A549 treated with AZD9567 at 1 μM for 4 hours (cell line): ENCODE data around the gene HCLS1. TPM values are rescaled to one million over a fixed set of nuclear protein-coding genes. Genes with fewer than 3 reads are reported as not detected.

ENCODE experiments used
- total RNA-seq: library from RNA; stranded (reverse); fragments of 200-300 nt; extraction: Qiagen RNA extraction; gene quantifications from 5 replicates; pipeline ENCODE4 v1.2.3, GENCODE V29; 2022; ENCODE audit not compliant: insufficient read depth

HCLS1 gene, protein sequence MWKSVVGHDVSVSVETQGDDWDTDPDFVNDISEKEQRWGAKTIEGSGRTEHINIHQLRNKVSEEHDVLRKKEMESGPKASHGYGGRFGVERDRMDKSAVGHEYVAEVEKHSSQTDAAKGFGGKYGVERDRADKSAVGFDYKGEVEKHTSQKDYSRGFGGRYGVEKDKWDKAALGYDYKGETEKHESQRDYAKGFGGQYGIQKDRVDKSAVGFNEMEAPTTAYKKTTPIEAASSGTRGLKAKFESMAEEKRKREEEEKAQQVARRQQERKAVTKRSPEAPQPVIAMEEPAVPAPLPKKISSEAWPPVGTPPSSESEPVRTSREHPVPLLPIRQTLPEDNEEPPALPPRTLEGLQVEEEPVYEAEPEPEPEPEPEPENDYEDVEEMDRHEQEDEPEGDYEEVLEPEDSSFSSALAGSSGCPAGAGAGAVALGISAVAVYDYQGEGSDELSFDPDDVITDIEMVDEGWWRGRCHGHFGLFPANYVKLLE
- total RNA-seq = 0.14 to 0.19 TPM (median 0.19 TPM) in 3 of 5 replicates, not detected in the others

DNA sequence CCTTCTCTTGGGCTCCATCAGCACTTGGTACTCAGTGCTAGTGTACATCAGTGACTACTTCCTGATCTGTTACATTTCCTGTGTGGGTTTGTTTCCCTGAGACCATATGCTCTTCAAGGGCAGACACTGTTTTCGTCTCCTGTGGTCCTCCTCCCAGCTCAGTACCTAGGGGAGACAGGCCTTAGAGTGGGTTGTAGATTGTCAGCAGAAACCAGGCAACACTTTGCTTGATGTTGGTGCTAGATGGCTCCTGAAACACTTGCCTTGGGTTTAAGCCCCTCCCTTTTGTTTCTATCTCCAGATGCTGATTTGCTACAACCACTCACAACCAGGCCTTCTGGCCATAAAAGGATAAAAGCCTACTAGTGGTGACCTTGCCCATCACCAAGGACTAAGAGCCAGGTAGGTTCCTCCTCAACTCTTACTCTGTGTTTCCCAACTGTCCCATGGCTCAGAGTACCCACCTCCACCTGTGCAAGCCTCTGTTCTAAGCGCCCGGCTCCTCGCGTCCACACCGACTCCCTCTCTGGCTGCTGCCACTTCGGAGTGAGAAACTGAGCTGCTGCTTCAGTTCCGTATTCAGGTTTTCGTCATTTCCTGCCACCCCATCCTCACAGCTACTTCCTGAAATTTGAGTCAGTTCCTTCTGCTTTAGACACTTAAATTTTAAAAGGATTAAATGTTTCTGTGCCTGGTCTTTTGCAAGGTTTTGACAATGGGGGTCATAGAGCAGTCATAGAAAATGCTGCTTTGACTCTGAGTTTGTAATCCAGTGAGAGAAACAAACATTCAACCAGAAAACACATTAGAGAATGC lies at the start of gene HCLS1:
Gene HCLS1, minus strand, starts transcription at position 548 of the 816 bp plus-strand sequence. CDS start 2,556 bp downstream, outside the sequence.

DNA sequence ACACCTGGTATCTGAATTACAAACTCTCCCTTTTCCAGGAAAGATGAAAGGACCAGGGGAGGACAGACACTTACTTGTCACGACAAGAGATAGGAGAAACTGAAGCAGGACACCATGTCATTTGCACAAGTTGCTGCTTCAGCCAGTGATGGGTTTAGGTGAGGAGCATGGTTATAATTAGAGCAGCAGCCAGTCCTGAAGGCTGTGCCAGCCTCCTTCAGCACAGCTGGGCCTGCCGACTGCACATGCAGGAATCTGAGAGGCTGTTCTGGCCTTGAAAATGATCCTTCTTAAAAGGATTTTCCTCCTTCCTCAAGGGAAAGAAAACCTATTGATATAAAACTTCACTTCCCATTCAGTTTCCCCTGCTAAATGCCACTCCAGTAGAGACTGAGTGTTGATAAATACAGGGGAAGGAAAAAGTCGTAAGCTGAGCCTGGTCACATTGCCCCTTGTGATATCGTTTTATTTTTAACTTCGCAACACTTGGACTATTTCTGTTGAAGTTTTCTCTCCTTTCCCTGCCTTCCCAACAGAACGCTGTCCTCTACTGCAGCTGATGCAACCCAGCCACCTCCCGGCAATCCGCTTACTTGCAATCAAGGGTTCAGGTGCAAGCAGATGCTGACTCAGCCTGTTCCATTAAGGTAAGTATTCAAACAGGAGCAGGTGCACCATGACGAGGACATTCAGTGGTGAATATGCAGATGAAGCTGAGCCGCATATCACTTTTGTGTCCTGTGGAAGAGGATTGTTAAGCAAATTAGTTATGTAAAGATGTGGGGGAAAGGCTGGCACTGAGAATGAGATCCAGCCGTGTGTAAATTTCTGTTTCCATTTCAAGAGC lies 67.6 kb downstream of the HCLS1 start, which contains the start of gene FBXO40:
Gene FBXO40, plus strand, starts transcription at position 524 of the 847 bp plus-strand sequence. CDS start 27,197 bp downstream, outside the sequence.

Other genes starting within 250 kb of the HCLS1 start
- gene POLQ, start 114.9 kb downstream of the HCLS1 start, total RNA-seq = 6.1 to 8.6 TPM (median 7.4 TPM) in 5 replicates
- not detected in 5 replicates for gene ARGFX, start 93.0 kb downstream of the HCLS1 start, total RNA-seq
- not detected in 5 replicates for gene FBXO40, start 67.5 kb downstream of the HCLS1 start, total RNA-seq
- gene GOLGB1, start 88.8 kb upstream of the HCLS1 start, total RNA-seq = 15.8 to 20.3 TPM (median 16.2 TPM) in 5 replicates
- 9.6 to 11.1 TPM (median 10.1 TPM) in 5 replicates for gene IQCB1, start 174.2 kb upstream of the HCLS1 start, total RNA-seq
- 1.9 to 2.1 TPM (median 2.1 TPM) in 4 of 5 replicates, not detected in the other for gene EAF2, start 174.3 kb upstream of the HCLS1 start, total RNA-seq
- 0.08 to 0.29 TPM (median 0.20 TPM) in 4 of 5 replicates, not detected in the other for gene SLC15A2, start 233.5 kb upstream of the HCLS1 start, total RNA-seq